Type B pancreatic cell (in vitro differentiated cells): ENCODE data around the gene ARHGEF37. TPM values are rescaled to one million over a fixed set of nuclear protein-coding genes. Genes with fewer than 3 reads are reported as not detected.

Source experiments
- DNase-seq: peaks from one replicate; pipeline ENCODE4 v3.0.0; 2021; ENCODE audit warnings: mixed read lengths; ENCODE audit not compliant: unreplicated experiment; ENCODE audit errors: extremely low spot score
- H3K27ac Mint-ChIP-seq: 2 replicates; pipeline ENCODE4 v1.8.0; 2021; ENCODE audit warnings: mild to moderate bottlenecking, mixed read lengths
- H3K27me3 Mint-ChIP-seq: 2 replicates; pipeline ENCODE4 v1.8.0; 2021; ENCODE audit warnings: mixed read lengths
- H3K36me3 Mint-ChIP-seq: 2 replicates; pipeline ENCODE4 v1.8.0; 2021; ENCODE audit warnings: mixed read lengths
- H3K4me1 Mint-ChIP-seq: one replicate; pipeline ENCODE4 v1.8.0; 2021; ENCODE audit warnings: mixed read lengths; ENCODE audit not compliant: unreplicated experiment
- H3K4me3 Mint-ChIP-seq: 2 replicates; pipeline ENCODE4 v1.8.0; 2021; ENCODE audit warnings: mild to moderate bottlenecking, mixed read lengths
- H3K9me3 Mint-ChIP-seq: 2 replicates; pipeline ENCODE4 v1.8.0; 2021; ENCODE audit warnings: mixed read lengths
- total RNA-seq: library from RNA; stranded (reverse); gene quantifications from 2 replicates; pipeline ENCODE4 v1.2.1, GENCODE V29; 2021; ENCODE audit warnings: low replicate concordance
- TF ChIP-seq, protein P1 (sequence below): fragments of 200-600 bp; sonication (generic); conservative IDR thresholded peaks from 2 replicates; pipeline ENCODE4 v1.5.0; 2021; ENCODE audit warnings: antibody characterized with exemption, mild to moderate bottlenecking

ARHGEF37 gene
- total RNA-seq, 1 donor from 2014 or later, result 7.1 TPM

DNA sequence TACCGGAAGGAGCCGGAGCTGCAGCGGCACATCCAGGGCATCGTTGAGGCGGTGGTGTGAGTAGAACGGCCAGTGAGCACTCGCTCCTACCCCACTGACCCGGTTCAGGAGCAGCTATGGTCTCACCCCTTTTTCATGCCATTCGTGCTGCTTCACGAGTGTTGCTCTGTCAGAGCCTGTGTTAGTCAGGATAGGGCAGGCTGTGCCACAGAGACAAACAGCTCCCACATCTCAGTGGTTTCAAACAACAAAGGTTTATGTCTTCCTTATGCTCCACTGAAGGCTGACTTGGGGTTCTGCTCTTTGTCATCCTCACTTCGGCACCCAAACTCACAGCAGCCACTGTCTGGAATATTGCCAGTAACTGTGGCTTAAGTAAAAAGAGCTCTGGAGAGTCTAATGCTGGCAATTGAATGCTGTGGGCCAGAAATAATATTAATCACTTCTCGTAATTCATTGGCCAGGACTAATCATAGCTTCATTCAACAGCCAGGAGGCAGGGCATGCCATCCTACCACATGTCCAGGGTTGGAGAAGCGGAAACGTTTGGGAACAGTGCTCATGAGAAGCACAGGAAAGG, 28.4 kb downstream of the ARHGEF37 start:
- no peak for DNase-seq
- peaks cover 13% of the 10 kb centered on the region for H3K4me1 Mint-ChIP-seq
- no peak overlapping the region for H3K4me3 Mint-ChIP-seq
- H3K9me3 Mint-ChIP-seq, result peaks cover 4% of the 10 kb centered on the region
- H3K27ac Mint-ChIP-seq, result peak overlapping the region; percentile 89
- peaks cover 22% of the 10 kb centered on the region for H3K36me3 Mint-ChIP-seq
- no peaks in the 10 kb centered on the region for H3K27me3 Mint-ChIP-seq
- TF ChIP-seq, protein P1, sequence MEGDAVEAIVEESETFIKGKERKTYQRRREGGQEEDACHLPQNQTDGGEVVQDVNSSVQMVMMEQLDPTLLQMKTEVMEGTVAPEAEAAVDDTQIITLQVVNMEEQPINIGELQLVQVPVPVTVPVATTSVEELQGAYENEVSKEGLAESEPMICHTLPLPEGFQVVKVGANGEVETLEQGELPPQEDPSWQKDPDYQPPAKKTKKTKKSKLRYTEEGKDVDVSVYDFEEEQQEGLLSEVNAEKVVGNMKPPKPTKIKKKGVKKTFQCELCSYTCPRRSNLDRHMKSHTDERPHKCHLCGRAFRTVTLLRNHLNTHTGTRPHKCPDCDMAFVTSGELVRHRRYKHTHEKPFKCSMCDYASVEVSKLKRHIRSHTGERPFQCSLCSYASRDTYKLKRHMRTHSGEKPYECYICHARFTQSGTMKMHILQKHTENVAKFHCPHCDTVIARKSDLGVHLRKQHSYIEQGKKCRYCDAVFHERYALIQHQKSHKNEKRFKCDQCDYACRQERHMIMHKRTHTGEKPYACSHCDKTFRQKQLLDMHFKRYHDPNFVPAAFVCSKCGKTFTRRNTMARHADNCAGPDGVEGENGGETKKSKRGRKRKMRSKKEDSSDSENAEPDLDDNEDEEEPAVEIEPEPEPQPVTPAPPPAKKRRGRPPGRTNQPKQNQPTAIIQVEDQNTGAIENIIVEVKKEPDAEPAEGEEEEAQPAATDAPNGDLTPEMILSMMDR, result no peak

DNA sequence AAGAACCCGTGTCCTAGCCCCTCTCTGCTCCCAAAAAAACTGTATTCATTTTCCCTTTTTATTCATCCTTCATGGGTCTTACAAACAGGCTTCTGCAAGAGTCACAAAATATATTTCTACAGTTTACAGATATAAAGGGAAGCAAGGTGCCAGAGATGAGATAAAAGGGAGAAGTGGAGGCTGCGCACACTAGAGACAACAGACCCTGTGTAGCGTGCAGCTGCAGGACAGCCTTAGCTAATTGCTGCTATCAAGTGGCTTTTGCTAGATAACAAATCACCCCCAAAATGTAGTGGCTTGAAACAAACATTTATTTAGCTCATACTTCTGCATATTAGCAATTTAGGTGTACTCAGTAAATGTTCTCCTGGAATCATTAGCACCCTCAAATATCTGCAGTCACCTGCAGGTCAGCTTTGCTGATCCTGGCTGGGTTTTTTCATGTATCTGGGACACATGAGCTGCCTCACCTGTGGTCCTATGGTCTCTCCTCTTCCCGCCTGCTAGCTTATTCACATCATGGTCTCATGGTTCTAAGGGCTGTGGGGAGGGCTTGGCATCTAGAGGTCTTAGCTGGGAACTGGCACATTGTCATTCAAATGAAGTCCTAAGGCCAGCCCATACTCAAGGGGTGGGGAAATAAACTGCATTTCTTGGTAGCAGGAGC, 29.4 kb downstream of the ARHGEF37 start:
- H3K27ac Mint-ChIP-seq, result peak overlapping the region; percentile 59
- TF ChIP-seq, protein P1, result no peak
- H3K9me3 Mint-ChIP-seq, result peaks cover 4% of the 10 kb centered on the region
- peaks cover 11% of the 10 kb centered on the region for H3K4me1 Mint-ChIP-seq
- H3K4me3 Mint-ChIP-seq, result no peak overlapping the region
- DNase-seq, result no peak
- no peaks in the 10 kb centered on the region for H3K27me3 Mint-ChIP-seq
- peaks cover 20% of the 10 kb centered on the region for H3K36me3 Mint-ChIP-seq

DNA sequence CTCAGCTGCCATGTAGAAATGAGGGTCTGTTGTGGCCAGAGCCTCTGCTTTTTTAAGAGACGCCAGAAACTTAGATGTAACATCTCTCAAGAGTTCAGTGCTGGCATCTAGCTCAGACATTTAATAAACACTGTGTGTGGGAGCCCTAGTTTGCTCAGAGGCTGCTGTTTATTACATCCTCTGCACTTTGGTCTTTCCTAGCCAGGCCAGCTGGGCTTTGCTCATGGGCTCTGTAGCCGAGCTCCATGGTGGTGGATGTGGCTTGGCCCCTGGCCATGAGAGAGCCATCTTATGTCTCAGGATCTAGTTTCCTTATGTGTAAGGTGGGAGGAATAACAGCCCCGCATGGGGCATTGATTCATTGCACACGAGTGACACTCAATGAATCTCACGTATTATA, 30.0 kb downstream of the ARHGEF37 start:
- DNase-seq, result no peak
- Mint-ChIP-seq H3K27me3 (no peaks in the 10 kb centered on the region), H3K36me3 (peaks cover 16% of the 10 kb centered on the region), H3K4me1 (peaks cover 5% of the 10 kb centered on the region), H3K4me3 (no peak overlapping the region), H3K27ac (peak overlapping the region; percentile 59), H3K9me3 (peaks cover 4% of the 10 kb centered on the region)
- TF ChIP-seq, protein P1, result no peak

DNA sequence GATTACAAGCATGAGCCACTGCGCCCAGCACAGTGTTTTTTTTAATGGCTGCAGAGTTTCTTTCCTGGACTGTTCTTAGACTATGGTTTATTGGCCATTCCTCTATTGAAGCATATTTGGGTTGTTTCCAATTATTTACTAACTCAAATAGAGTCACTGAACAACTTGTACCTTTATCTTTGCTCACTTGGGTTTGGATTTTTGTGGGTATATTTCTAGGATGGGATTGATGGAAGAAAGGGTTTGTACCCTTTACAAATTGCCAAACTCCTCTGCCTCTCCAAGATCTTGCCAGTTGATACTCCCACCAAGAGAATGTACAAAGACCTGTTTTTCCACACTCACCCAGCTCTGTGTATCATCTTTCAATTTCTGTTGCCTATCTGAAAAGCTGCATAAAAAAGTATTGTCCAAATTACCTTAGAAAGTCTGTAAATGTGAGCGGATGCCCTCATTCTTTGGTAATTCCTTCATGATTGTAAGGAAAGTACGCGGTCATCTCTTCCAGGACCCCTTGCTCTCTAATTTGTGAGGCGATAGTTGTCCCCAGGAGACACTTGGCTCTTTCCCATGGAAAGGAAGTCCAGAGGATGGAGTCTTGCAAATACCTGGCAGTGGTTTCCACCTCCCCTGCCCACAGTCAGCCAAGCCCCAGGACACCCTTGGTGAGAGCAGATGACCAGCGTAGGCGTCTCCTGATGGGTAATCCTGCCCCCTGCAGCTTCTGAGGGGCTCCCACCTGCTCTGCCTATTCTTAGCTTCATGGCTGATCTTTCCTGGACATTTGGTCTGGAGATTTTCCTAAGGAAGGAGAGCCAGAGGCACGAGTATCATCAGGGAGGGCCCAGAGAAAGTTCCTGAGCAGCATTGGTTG, 33.0 kb downstream of the ARHGEF37 start:
- no peak for DNase-seq

DNA sequence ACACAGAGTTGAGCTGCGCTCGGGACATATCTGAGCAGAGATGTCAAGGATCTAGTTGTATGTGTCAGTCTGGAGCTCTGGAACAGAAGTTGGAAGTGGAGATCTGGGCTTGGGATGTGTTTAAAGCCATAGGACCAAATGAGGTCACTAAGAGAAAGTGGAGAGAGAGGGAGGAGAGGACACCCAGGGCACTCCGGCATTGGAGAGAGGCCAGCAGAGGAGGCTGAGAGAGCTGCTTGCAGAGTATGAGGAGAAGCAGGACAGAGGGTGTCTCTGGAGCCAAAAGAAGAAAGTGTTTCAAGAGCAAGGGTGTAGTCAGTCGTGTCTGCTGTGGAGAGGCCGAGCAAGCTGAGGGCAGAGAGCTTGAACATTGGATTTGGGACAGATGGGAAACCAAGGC, 34.7 kb downstream of the ARHGEF37 start:
- Mint-ChIP-seq H3K27ac (peak overlapping the region; percentile 61), H3K27me3 (no peaks in the 10 kb centered on the region), H3K9me3 (no peaks in the 10 kb centered on the region), H3K4me3 (no peak overlapping the region), H3K4me1 (peaks cover 7% of the 10 kb centered on the region), H3K36me3 (peaks cover 2% of the 10 kb centered on the region)
- no peak for DNase-seq
- TF ChIP-seq, protein P1, result no peak

More for the DNA sequence above, 33.0 kb downstream of the ARHGEF37 start:
- TF ChIP-seq, protein P1, result no peak
- Mint-ChIP-seq H3K9me3 (peaks cover 1% of the 10 kb centered on the region), H3K36me3 (peaks cover 8% of the 10 kb centered on the region), H3K4me1 (peaks cover 7% of the 10 kb centered on the region), H3K27ac (peak overlapping the region; percentile 88), H3K4me3 (peak overlapping the region; percentile 63), H3K27me3 (no peaks in the 10 kb centered on the region)
